Keratinocyte (primary cell): ENCODE results near the gene CIDEB. TPM values are rescaled to one million over a fixed set of nuclear protein-coding genes. Genes with fewer than 3 reads are reported as not detected.

Experiments
- DNase-seq: peaks from one replicate; pipeline ENCODE4 v3.0.0-alpha.2; 2011; ENCODE audit warnings: low read depth, missing footprints, low spot score
- FAIRE-seq: peaks from 2 replicates; lab custom pipeline; 2011; peaks lifted over from hg19 to GRCh38; lab: Jason Lieb, UNC
- H2AFZ ChIP-seq: 2 replicates; pipeline ENCODE4 v1.6.0; 2012; ENCODE audit warnings: low read length, control low read depth, inconsistent platforms; ENCODE audit not compliant: control insufficient read depth
- H3K27ac ChIP-seq: 2 replicates; pipeline ENCODE4 v1.5.1; 2011; ENCODE audit warnings: low read length; ENCODE audit not compliant: control insufficient read depth, insufficient read depth
- H3K27me3 ChIP-seq: 3 replicates; pipeline ENCODE4 v1.6.0; 2011; ENCODE audit warnings: low read length; ENCODE audit not compliant: control insufficient read depth, insufficient read depth; ENCODE audit errors: extremely low read depth
- H3K36me3 ChIP-seq, 2 experiments: 2 replicates in 1 of 2; 3 replicates in 1 of 2; pipeline ENCODE4 v1.5.1; 2011; ENCODE audit warnings: low read length in 2 of 2, mild to moderate bottlenecking in 1 of 2; ENCODE audit not compliant: control insufficient read depth in 2 of 2, insufficient read depth in 2 of 2; ENCODE audit errors: extremely low read depth in 1 of 2
- H3K4me1 ChIP-seq: 3 replicates; pipeline ENCODE4 v1.5.1; 2011; ENCODE audit warnings: low read length; ENCODE audit not compliant: control insufficient read depth, insufficient read depth; ENCODE audit errors: extremely low read depth
- H3K4me2 ChIP-seq: 3 replicates; pipeline ENCODE4 v1.6.0; 2011; ENCODE audit warnings: low read depth, low read length; ENCODE audit not compliant: control insufficient read depth, insufficient read depth; ENCODE audit errors: extremely low read depth
- H3K4me3 ChIP-seq, 3 experiments: fragments of 200-600 bp in 1 of 3; sonication (generic) in 1 of 3; 2 replicates in 2 of 3; 3 replicates in 1 of 3; pipeline ENCODE4 v1.5.1; 2011 to 2016; ENCODE audit warnings: low read length in 3 of 3, mild to moderate bottlenecking in 3 of 3, control low read depth in 2 of 3, inconsistent platforms in 1 of 3, low read depth in 1 of 3, mixed read lengths in 1 of 3, mixed run types in 1 of 3, moderate library complexity in 1 of 3; ENCODE audit not compliant: control insufficient read depth in 2 of 3, insufficient read depth in 2 of 3; ENCODE audit errors: extremely low read depth in 1 of 3
- H3K79me2 ChIP-seq: 2 replicates; pipeline ENCODE4 v1.6.0; 2012; ENCODE audit warnings: low read length; ENCODE audit not compliant: control insufficient read depth, insufficient read depth
- H3K9ac ChIP-seq: 3 replicates; pipeline ENCODE4 v1.6.0; 2011; ENCODE audit warnings: low read length; ENCODE audit not compliant: control insufficient read depth, insufficient read depth; ENCODE audit errors: extremely low read depth
- H3K9me1 ChIP-seq: 3 replicates; pipeline ENCODE4 v1.6.0; 2011; ENCODE audit warnings: low read length; ENCODE audit not compliant: control insufficient read depth, insufficient read depth; ENCODE audit errors: extremely low read depth
- H3K9me3 ChIP-seq: 2 replicates; pipeline ENCODE4 v1.5.1; 2012; ENCODE audit warnings: low read depth, low read length; ENCODE audit not compliant: control insufficient read depth
- H4K20me1 ChIP-seq: 3 replicates; pipeline ENCODE4 v1.6.0; 2011; ENCODE audit warnings: low read length; ENCODE audit not compliant: control insufficient read depth, insufficient read depth; ENCODE audit errors: extremely low read depth
- EZH2 ChIP-seq: IDR thresholded peaks from one replicate; pipeline ENCODE4 v1.6.1; 2012; ENCODE audit warnings: inconsistent platforms, mild to moderate bottlenecking, low read length, moderate library complexity
- dilution Hi-C: fragments of 300-500 bp; cut with MboI; formaldehyde crosslinking; loops from one replicate; pipeline ENCODE4 v1.7.0; 2020; ENCODE audit warnings: low sequenced_read_pairs; ENCODE audit not compliant: extremely low pct_ligation_motif_present
- polyA plus RNA-seq, 5 experiments: library from polyadenylated mRNA; depleted of rRNA in 3 of 5; stranded (reverse) in 3 of 5; stranded (forward) in 1 of 5; unstranded in 1 of 5; fragments of >200 nt; gene quantifications; 1 replicate in 1 of 5; 2 replicates in 3 of 5; 3 replicates in 1 of 5; pipeline versions ENCODE4 v1.2.1 to v1.2.3, GENCODE V29; 2011 to 2012; ENCODE audit warnings: missing spikeins in 2 of 5, low read depth in 1 of 5, low replicate concordance in 1 of 5
- TF ChIP-seq, protein P1 (sequence below), 3 experiments: IDR thresholded peaks in 1 of 3; conservative IDR thresholded peaks in 1 of 3; optimal IDR thresholded peaks in 1 of 3; 2 replicates in 2 of 3; 3 replicates in 1 of 3; pipeline versions ENCODE3 to v1.5.1; 2011; ENCODE audit warnings: low read length in 3 of 3, mild to moderate bottlenecking in 3 of 3, moderate library complexity in 2 of 3, control low read depth in 1 of 3, inconsistent platforms in 1 of 3; ENCODE audit not compliant: insufficient read depth in 2 of 3; ENCODE audit errors: extremely low read depth in 1 of 3

The CIDEB gene
- polyA plus RNA-seq, 1 donor (not counting 4 experiments of a cell fraction or from before 2014, with no cell fraction given), result 3.7 TPM

DNA sequence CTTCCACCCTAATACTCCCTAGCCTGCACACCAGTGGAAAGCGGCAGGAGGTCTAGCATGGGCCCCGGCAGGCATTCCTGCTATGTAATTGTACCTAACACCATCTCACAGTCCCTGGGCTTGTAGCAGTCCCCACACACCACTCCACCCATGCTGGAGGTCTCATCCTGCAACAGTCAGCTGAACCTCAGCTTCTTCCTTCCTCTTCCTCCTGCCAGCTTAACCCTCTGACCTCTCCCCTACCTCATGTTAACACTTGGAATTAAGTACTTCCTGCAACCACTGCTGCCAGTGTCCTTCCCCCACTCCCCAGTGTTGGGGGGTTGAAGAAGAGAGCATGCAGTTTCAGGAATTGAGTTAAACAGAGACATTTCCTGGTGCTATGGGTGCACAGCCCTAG, 19.5 kb upstream of the CIDEB start:
- no peak for TF ChIP-seq EZH2
- TF ChIP-seq, protein P1, sequence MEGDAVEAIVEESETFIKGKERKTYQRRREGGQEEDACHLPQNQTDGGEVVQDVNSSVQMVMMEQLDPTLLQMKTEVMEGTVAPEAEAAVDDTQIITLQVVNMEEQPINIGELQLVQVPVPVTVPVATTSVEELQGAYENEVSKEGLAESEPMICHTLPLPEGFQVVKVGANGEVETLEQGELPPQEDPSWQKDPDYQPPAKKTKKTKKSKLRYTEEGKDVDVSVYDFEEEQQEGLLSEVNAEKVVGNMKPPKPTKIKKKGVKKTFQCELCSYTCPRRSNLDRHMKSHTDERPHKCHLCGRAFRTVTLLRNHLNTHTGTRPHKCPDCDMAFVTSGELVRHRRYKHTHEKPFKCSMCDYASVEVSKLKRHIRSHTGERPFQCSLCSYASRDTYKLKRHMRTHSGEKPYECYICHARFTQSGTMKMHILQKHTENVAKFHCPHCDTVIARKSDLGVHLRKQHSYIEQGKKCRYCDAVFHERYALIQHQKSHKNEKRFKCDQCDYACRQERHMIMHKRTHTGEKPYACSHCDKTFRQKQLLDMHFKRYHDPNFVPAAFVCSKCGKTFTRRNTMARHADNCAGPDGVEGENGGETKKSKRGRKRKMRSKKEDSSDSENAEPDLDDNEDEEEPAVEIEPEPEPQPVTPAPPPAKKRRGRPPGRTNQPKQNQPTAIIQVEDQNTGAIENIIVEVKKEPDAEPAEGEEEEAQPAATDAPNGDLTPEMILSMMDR (optimal IDR thresholded peaks at IDR 0.05 in 1 of 3, IDR thresholded peaks at IDR 0.05 in 1 of 3, conservative IDR thresholded peaks at IDR 0.05 in 1 of 3; ENCODE audit: extremely low read depth in 1 of 3, insufficient read depth in 2 of 3, low read length in 3 of 3), result no peak
- Histone ChIP-seq H3K79me2 (no peaks in the 10 kb centered on the region), H2AFZ (no peak overlapping the region), H3K36me3 (no peaks in the 10 kb centered on the region), H3K4me2 (no peak overlapping the region), H3K9ac (no peak overlapping the region), H3K27ac (no peak overlapping the region), H3K27me3 (no peaks in the 10 kb centered on the region), H3K9me3 (no peaks in the 10 kb centered on the region), H3K4me3 (no peak overlapping the region), H4K20me1 (no peaks in the 10 kb centered on the region), H3K9me1 (no peaks in the 10 kb centered on the region), H3K4me1 (peaks cover 5% of the 10 kb centered on the region)
- DNase-seq (no peak), FAIRE-seq (no peak)
- dilution Hi-C loops, result no loop called here

DNA sequence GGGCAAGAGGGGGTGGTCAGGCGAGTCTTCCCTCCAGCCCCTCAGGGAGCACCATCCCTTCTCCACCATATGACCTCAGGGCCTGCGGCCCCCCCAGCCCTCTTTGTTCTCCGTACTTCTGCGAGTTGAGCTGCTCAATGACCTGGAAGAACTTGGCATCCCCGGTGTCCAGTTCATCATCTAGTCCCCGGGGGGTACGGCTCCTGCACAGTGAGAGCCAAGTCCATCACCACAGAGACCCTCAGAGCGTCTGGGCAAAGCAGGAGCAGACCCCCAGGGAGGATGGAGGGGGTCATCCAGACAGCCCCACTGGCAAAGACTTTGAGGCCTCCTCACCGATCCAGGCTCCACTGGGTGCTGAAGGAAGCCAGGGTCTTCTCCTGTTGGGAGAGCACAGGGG, 18.2 kb upstream of the CIDEB start:
- H3K27me3 ChIP-seq, result no peaks in the 10 kb centered on the region
- no peak overlapping the region for H3K9ac ChIP-seq
- FAIRE-seq, result no peak
- no peak overlapping the region for H2AFZ ChIP-seq
- TF ChIP-seq, protein P1 (optimal IDR thresholded peaks at IDR 0.05 in 1 of 3, IDR thresholded peaks at IDR 0.05 in 1 of 3, conservative IDR thresholded peaks at IDR 0.05 in 1 of 3; ENCODE audit: extremely low read depth in 1 of 3, insufficient read depth in 2 of 3, low read length in 3 of 3), result no peak
- TF ChIP-seq EZH2, result no peak
- DNase-seq, result no peak
- no peak overlapping the region for H3K4me3 ChIP-seq
- no peak overlapping the region for H3K4me2 ChIP-seq
- dilution Hi-C loops, result no loop called here
- H3K9me3 ChIP-seq, result no peaks in the 10 kb centered on the region
- H3K9me1 ChIP-seq, result no peaks in the 10 kb centered on the region
- H3K27ac ChIP-seq, result no peak overlapping the region
- no peaks in the 10 kb centered on the region for H3K4me1 ChIP-seq
- no peaks in the 10 kb centered on the region for H4K20me1 ChIP-seq
- H3K79me2 ChIP-seq, result no peaks in the 10 kb centered on the region
- no peaks in the 10 kb centered on the region for H3K36me3 ChIP-seq
